IPS-NIHi11 (cell line): ENCODE data around the gene TRAFD1.
A peak's percentile ranks its signal among the peaks of the same experiment; 100 is the strongest.
"Not testable (repeated sequence)": the region's sequence is repeated elsewhere in the genome, so short reads cannot be mapped to it uniquely, and the experiment has no call there.

Experiments used
- DNase-seq: peaks from one replicate; pipeline ENCODE4 v3.0.0; 2012; ENCODE audit warnings: mixed read lengths, low spot score

The TRAFD1 gene, protein sequence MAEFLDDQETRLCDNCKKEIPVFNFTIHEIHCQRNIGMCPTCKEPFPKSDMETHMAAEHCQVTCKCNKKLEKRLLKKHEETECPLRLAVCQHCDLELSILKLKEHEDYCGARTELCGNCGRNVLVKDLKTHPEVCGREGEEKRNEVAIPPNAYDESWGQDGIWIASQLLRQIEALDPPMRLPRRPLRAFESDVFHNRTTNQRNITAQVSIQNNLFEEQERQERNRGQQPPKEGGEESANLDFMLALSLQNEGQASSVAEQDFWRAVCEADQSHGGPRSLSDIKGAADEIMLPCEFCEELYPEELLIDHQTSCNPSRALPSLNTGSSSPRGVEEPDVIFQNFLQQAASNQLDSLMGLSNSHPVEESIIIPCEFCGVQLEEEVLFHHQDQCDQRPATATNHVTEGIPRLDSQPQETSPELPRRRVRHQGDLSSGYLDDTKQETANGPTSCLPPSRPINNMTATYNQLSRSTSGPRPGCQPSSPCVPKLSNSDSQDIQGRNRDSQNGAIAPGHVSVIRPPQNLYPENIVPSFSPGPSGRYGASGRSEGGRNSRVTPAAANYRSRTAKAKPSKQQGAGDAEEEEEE

DNA sequence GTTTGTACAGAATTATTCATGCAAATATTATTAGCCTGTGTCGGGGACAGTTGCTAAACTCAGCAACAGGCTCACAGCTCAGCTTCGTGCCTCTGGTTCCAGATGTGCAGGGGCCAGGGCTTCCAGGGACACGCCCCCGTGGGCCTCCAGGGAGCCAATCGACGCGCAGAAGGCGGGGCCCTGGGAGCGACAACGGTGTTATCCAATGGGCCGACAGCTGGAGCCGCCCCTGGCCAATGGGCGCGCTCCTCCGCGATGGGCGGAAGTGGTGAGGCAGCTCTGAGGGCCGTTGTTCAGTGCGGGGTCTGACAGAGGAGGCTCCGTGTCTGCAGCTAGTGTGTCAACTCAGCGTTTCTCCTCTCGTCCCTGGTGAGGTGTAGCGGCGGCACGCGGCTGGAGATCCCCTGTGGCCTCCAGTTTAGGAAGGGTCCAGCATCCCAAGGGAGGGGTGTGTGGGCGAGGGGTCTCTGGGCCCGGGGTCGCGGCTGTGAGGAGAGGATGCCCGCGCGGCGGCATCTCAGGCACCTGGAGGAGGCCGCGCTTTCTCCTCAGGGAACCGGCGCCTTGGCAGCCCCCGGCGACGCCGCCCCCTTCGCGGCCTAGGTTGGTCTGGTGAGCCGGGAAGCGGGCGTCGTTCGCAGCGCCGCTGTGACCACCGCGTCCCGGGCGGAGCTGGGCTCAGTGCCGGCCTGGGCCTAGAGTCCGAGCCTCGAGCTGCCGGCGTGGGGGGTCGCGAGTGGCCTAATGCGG is at the start of gene TRAFD1:
TSS of gene TRAFD1 (plus strand) at position 311 of the 750 bp plus-strand sequence. CDS start 4,963 bp downstream, outside the sequence.
- peak; percentile 100 for DNase-seq

DNA sequence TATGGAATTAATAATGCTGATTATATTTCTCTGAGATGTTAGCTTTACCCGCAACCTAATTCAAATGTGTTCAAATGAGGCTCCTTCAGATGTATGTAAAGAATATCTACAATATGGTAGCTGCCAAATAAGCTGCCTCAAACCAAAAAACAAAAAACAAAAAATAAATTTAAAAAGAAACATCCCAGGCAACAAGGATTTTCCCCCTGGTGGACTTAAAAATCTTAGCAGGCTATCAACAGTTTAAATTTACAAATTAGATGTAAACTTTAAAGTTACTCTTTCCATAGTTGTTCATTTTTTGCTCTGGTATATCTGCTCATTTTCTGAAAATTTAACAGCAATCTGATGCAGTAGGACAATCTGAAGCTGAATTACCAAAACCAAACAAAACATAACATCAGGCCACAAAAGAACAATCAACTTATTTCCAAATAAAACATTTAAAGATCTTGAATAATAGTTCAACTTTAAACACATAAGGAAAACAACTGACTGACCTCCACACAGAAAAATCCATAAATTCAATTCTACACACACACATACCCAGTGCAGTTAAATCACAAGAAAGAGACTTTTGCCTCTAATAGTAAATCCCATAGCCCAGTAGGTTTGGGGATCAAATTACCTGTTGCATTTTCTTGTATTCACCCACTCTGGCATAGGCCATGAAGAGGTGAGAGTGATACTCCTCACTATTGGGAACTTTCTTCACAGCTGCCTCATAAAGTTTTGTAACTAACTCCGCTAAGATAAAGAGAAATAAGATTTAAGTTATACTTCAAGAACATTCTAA is 38.1 kb upstream of the TRAFD1 start:
- no peak for DNase-seq

DNA sequence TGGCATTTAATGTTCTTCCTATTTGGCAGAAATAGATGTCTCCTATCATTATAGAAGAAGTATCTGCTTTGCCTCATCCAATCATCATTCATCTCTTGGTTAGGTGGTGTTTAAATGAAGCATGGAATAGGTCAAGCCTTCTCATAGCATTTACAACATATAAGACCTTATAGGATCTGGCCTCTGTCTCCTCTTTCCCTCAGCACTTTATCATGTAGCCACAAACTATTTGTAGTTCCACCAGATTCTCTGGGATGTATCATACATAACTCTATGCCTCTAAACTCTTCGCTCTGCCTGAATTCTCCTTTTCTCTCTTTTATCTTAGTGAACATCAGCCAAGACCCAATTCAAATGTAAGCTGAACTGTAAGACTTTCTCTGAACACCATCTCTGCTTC is 37.5 kb upstream of the TRAFD1 start:
- no peak for DNase-seq

DNA sequence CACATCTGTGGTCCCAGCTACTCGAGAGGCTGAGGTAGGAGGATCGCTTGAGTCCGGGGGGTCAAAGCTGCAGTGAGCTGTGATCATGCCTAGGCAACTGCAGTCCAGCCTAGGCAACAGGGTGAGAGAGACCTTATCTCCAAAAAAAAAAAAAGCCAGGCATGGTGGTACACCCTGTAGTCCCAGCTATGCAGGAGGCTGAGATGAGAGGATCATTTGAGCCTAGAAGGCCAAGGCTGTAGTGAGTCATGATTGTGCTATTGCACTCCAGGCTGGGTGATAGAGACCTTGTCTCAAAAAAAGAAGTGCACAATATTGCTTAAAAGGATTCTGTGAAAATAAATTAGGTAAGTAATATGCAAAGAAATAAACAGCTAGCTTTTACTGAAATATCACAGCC is 33.8 kb upstream of the TRAFD1 start:
- DNase-seq: no peak

DNA sequence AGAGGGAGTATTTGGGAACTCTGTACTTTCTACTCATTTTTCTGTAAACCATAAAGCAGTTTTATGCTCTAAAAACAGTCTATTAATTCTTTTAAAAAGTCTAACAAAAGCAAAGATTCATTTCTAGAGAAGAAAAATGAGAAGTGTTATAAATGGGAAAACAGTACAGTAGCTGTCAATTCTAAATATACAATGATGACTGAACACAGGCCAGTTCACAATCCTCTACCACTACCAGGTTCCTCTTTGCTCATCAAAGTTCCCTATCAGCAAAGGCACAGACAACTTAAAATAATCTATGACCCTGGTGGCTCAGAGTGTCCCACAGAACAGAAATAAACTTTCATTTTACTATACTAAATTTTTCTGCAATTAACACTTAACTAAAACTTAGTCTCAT is 29.3 kb upstream of the TRAFD1 start:
- DNase-seq: no peak

DNA sequence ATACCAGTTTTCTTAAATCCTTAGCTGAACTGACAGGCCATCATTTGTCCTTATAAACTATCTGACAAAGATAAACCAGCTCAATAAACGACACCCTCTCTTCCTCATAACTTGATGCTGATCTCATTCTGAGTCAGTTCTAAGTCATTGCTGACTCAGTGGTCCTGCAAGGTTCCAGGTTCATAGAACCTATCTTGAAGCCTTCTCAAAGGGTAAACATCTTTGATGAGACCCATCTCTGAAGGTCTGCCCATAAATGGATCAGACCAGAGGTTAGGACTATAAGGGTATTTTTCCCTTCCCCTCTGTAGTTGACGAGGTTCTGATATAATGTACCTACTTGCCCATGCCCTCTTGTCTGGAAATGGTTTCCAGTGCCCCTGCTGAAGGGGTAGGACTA is 28.7 kb upstream of the TRAFD1 start:
- DNase-seq: no peak

DNA sequence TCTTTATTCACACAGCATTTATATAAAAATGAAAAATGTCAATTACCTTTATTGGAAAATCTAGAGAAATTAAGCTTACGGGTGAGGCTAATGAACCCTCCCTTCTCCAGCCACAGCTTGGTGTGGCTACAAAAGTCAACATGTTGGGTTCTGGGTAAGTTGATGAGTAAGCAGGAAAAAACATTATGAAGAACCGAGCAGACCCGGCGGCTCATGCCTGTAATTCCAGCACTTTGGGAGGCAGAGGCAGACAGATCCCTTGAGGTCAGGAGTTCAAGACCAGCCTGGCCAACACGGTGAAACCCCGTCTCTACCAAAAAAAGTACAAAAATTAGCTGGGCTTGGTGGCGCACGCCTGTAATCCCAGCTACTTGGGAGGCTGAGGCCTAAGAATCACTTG is 27.7 kb upstream of the TRAFD1 start:
- no peak for DNase-seq

DNA sequence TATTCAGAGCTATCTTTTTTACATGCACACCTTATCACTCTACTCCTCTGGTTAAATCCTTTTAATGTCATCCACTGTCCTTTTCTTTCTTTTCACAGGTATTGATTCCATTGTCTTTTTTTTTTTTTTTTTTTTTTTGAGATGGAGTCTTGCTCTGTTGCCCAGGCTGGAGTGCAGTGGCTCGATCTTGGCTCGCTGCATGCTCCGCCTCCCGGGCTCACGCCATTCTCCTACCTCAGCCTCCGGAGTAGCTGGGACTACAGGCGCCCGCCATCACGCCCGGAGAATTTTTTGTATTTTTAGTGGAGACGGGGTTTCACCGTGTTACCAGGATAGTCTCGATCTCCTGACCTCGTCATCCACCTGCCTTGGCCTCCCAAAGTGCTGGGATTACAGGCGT is 24.9 kb upstream of the TRAFD1 start:
- not testable (repeated sequence) for DNase-seq

DNA sequence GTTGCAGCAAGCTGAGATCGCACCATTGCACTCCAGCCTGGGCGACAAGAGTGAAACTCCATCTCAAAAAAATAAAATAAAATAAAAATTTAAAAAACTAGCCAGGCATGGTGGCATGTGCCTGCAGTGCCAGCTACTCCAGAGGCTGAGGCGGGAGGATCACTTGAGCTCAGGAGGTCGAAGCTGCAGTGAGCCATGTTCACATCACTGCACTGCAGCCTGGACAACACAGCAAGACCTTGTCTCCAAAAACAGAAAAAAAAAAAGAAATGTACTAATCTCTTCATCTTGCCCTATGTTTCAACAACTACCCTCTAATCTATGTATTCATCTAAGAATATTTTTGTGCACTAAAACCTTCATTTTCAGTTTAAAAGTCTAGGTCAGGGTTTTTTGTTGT is 23.2 kb upstream of the TRAFD1 start:
- no peak for DNase-seq

DNA sequence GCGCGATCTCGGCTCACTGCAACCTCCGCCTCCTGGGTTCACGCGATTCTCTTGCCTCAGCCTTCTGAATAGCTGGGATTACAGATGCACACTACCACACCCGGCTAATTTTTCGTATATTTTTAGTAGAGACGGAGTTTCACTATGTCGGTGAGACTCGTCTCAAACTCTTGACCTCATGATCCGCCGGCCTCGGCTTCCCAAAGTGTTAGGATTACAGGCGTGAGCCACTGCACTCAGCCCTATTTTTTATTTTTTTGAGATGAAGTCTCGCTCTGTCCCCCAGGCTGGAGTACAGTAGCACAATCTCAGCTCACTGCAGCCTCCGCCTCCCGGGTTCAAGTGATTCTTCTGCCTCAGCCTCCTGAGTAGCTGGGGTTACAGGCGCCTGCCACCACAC is 22.6 kb upstream of the TRAFD1 start:
- DNase-seq: not testable (repeated sequence)

DNA sequence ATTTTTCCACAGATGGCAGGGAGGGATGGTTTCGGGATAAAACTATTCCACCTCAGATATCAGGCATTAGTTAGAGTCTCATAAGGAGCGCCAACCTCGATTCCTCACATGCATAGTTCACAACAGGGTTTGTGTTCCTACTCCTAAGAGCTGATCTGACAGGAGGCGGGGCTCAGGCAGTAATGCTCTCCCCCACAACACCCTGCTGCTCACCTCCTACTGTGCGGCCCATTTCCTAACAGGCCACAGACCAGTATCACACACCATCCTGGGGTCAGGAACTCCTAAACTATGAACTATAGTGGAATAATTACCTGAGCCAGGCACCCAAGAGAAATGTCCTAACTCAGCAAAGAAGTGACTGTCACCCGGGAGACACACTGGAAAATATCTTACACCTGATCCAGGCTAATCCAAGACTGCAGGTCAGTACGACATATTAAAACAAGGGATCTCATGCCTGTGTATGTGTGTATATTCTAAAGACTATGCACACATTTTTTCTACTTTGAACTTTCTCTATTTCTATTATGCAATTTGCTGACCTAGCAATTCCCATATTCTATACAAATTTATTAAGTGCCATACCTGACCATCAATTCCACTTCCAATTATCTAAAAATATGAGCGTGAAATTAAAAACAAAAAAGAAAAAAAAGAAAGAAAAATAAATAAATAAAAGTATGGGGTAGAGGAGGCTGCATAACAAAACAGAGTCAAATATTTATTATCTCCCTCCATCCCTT is 21.4 kb upstream of the TRAFD1 start:
- no peak for DNase-seq

DNA sequence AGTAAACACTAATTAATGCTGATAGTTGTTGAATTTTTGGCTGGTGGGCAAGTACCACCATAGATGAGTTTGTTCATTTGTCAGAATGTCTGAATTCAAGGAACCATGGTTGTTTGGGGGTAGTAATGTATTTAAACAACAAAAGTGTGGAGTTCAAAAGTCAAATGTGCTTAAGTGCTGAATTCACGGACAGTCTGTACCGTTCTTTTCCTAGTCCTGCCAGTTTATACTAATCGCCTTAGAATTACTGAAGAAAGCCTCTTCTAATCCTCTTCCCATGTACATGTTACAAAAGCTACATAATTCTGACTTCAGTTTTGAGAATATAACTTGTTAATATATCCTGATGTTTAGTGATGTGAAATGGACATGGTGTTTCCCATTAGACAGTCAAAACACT is 19.5 kb upstream of the TRAFD1 start:
- no peak for DNase-seq

DNA sequence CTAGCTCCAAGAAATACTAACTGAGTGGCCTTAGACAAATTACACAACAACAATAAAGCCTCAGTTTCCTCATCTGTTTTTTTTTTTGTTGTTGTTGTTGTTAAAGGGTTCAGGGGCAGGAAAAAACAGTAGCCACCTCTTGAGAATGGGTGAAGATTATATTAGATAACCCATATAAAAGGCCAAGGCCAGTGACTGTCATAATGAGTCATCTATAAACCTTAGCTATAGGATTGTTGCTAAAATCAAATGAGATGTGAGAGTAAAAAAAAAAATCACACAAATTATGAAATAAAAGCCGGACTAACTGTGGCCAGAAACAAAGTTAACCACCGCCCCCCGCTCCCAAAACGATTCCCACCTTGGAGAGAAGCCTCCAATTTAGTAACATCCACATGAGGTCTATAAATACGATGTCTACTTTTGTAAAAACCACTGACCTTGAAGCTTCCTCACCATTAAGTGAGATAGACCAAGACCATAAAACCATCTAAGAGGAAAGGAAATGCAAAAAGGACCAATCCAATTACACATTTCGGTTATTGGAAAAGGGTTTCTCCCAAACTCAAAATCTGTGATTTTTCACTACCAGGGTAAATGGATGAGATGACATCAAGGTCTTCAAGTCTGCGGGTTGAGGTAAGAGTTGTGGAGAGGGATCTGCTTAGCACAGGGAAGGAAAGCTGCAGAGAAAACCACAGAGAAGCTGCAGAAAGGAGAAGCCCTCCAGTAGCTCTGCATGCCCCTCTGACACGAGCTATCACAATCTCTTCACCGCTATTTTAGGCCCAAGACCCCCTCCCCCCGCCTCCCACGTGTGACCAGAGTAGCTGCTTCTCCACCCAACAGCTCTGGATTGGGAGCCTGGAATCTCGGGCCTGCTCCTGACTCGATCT is 17.8 kb upstream of the TRAFD1 start:
- peak; percentile 24 for DNase-seq

DNA sequence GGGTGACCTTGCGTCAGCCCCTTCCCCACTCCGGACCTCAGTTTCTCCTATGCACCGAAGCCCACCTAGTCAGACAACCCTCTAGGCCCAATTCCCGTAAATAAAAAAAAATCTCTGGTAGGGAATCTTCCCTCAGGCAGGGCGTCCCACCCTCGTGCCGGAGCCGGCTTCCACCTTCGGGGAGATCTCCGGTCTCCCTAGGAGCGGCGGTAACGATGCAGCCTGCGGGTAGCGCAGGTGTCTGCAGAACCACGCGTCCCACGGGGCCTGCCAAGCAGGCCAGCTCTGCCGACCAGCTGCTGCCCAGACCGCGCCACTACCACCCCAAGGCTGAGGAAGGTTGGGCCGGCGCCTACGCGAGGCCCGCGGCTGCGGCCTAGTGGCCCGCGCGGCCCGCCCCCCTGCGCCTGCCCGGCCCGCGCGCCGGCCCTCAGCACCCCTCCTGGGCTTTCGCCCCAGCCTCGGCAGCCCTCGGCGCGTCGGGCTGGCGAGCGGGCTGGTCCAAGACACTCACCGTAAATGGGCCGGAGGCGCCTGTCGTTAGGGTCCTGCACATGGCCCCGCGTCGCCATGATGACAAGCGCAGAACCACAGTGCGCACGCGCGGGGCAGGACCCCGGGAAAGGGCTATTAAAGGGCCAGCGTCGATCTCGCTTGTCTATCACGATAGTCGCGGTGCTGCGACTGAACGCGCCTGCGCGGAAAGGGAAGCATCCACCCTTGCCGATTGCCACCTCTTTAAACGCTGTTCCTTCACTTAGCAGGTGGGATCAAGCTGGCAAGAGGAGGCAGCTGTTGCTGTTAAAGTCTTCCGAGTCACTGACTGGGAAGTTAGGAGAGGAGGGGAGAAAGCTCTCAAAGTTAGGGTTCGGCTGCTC is 16.9 kb upstream of the TRAFD1 start, which contains the start of gene NAA25:
TSS of gene NAA25 (minus strand) at position 582 of the 878 bp plus-strand sequence. CDS start at position 572, 10 bp downstream.
- DNase-seq: peak; percentile 94

DNA sequence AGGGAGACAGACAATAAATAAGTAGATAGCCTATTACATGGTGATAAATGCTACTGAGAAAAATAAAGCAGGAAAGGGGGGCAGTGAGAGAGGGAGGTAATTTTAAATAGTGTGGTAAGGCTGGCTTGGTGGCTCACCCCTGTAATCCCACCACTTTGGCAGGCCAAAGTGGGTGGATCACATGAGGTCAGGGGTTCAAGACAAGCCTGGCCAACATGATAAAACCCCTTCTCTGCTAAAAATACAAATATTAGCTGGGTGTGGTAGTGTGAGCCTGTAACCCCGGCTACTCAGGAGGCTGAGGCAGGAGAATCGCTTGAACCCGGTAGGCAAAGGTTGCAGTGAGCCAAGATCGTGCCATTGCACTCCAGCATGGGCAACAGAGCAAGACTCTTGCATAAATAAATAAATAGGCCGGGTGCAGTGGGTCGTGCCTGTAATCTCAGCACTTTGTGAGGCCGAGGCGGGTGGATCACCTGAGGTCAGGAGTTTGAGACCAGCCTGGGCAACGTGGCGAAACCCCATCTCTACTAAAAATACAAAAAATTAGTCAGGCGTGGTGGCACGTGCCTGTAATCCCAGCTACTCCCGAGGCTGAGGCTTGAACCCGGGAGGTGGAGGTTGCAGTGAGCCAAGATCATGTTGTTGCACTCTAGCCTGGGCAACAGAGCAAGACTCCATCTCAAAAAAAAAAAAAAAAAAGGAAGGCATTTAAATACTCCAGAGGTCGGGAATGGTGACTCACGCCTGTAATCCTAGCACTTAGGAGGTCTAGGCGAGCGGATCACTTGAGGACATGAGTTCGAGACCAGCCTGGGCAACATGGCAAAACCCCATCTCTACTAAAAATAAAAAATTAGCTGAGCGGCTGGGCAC is 14.3 kb upstream of the TRAFD1 start:
- not testable (repeated sequence) for DNase-seq

DNA sequence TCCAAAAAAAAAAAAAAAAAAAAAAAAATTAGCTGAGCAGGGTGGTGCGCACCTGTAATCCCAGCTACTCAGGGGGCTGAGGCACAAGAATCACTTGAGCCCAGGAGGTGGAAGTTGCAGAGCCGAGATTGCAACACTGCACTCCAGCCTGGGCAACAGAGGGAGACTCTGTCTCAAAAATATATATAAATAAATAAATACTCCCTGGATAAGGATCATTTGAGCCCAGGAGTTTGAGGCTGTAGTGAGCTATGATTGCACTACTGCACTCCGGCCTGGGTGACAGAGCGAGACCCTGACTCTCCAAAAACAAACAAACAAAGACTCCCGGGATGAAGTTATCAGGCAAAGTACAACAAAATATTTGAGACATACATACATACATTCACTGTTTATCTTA is 13.4 kb upstream of the TRAFD1 start:
- DNase-seq: no peak

DNA sequence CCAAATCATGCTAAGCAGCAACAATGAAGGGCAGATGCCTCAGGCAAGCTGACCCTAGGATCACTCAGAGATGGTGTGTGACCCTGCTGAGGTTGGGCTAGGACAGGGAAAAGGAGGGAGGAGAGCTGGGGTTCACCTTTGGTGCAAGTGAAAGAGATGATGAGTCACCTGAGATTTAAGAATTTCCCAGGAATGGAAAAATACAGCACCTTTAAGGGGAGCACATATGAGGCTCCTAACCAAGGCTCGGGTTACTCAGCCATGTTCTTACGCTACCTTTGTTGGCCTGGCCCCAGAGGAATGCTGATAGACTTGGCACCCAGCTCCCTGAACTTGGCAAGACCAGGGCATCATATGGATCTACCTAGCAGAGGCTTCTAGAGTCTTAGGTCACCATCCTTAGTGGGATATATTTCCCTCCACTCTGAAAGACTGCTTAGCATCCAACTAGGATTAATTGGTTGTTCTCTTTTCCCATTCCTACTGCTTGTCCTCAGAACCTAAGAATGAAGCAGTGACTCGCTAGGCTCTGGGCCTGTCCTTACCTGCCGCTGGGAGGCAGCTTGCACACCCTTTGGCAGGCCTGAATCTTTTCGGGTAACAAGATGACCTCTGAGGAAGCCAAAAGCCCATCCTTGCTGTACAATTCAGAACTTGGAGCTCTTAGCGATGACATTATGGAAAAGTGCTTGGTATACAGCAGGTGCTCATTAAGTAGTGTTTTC is 12.8 kb upstream of the TRAFD1 start:
- DNase-seq: peak; percentile 32
